Measurements from ENCODE around the gene TBC1D1.

TBC1D1 gene

DNA sequence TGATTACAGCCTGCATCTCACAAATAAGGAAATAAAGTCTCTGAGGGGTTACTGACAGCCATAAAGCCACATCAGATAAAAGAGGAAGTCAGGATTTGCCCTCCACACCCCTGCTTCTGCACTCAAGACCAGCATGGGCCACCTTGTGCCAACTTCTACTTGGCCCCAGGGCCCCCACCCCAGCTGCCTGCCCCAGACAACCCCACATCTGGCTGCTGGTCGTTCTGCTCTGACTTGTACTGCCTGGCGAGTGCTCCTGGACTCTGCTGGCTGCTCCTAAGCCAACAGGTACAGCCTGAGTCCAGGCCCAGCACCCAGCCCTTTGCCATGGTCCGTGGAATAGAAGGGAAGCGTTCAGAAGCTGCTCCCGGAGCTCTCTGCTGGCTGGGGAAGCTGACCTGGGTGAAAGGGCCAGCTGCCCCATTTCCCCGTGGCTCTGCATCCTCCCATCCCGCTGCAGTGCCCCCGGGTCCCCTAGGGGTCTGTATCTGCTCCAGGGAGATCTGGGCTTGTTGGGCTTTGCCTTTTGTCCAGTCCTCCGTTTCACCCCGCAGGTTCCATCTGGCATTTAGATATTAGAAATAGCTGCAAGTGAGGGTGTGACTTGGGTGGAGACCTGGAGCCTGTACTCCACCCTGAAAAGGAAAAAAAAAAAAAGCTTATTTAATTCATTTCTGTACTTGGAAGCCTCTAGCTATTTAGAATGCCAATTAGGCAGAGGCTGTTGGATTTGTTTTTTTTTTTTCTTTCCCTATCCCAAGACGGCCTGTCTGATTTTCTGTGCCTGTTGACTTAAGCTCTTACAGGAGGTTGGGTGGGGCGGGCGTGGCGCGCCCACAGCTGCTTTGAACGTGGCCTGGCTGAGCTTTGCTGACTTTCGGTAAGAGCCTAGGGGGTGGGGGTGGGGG, 264.1 kb downstream of the TBC1D1 start:
- TF ChIP-seq, protein P1, sequence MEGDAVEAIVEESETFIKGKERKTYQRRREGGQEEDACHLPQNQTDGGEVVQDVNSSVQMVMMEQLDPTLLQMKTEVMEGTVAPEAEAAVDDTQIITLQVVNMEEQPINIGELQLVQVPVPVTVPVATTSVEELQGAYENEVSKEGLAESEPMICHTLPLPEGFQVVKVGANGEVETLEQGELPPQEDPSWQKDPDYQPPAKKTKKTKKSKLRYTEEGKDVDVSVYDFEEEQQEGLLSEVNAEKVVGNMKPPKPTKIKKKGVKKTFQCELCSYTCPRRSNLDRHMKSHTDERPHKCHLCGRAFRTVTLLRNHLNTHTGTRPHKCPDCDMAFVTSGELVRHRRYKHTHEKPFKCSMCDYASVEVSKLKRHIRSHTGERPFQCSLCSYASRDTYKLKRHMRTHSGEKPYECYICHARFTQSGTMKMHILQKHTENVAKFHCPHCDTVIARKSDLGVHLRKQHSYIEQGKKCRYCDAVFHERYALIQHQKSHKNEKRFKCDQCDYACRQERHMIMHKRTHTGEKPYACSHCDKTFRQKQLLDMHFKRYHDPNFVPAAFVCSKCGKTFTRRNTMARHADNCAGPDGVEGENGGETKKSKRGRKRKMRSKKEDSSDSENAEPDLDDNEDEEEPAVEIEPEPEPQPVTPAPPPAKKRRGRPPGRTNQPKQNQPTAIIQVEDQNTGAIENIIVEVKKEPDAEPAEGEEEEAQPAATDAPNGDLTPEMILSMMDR (IDR thresholded peaks at IDR 0.05; ENCODE audit: low read length) = no peak
- TF ChIP-seq EZH2phosphoT487 (IDR thresholded peaks at IDR 0.05; ENCODE audit: low read length) (no peak), EZH2 (optimal IDR thresholded peaks at IDR 0.05; ENCODE audit: low read depth, low read length) (no peak)
- Histone ChIP-seq H3K9me3 (replicated peaks; ENCODE audit: insufficient read depth, low read length) (no peaks in the 10 kb centered on the region), H3K4me2 (ENCODE audit: low read depth, low read length) (no peak overlapping the region), H3K4me1 (ENCODE audit: low read length) (no peaks in the 10 kb centered on the region), H3K27me3 (replicated peaks; ENCODE audit: insufficient read depth, low read length) (no peaks in the 10 kb centered on the region), H3K27ac (ENCODE audit: low read length) (no peak overlapping the region), H3F3A (ENCODE audit: insufficient read depth, low read length) (no peaks in the 10 kb centered on the region), H4K20me1 (ENCODE audit: insufficient read depth, low read length) (no peaks in the 10 kb centered on the region), H3K9me2 (replicated peaks; ENCODE audit: insufficient read depth, low read length) (no peaks in the 10 kb centered on the region), H3K79me2 (ENCODE audit: low read length) (no peaks in the 10 kb centered on the region), H3K36me3 (replicated peaks; ENCODE audit: insufficient read depth, low read length) (no peaks in the 10 kb centered on the region), H2AFZ (ENCODE audit: low read length) (no peak overlapping the region), H3K4me3 (ENCODE audit: low read length) (no peak overlapping the region), H3K9ac (ENCODE audit: low read length) (no peak overlapping the region)
- DNase-seq = no peak

DNA sequence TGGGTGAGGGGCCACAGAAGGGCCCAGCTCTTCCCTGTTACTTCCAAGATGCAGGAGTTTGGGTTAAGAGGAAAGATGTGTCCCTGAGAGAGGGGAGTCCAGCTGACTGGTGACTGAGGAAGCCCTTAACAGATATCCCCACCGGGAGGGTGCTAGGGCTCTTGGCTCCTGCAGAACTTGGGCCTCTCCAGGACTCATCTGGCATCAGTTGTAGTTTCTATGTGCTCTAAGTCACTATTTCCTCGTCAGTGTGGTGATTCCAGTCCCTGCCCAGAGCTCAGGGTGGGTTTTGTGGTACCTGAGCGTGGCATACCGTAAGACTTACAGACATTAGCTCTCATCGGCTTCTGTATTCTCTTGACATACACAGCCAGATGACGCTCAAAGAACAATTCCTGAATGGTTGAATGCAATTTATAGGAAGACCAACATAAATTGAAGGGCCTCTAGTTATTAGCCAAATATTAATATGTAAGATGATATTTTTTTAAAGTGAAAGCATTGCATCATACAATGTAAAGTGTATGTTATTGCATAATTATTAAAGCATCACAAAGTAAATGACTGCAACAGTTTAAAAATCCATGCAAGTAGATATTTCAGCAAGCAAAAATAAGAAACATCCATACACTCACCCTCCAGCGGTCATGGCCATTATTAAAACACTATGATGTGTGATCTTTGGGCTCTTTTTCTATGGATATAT, 264.9 kb downstream of the TBC1D1 start:
- H2AFZ ChIP-seq (ENCODE audit: low read length) = no peak overlapping the region
- H3K9ac ChIP-seq (ENCODE audit: low read length) = no peak overlapping the region
- no peaks in the 10 kb centered on the region for H3F3A ChIP-seq (ENCODE audit: insufficient read depth, low read length)
- no peak for DNase-seq
- H3K4me2 ChIP-seq (ENCODE audit: low read depth, low read length) = no peak overlapping the region
- no peaks in the 10 kb centered on the region for H4K20me1 ChIP-seq (ENCODE audit: insufficient read depth, low read length)
- H3K79me2 ChIP-seq (ENCODE audit: low read length) = no peaks in the 10 kb centered on the region
- TF ChIP-seq EZH2 (optimal IDR thresholded peaks at IDR 0.05; ENCODE audit: low read depth, low read length) (no peak), EZH2phosphoT487 (IDR thresholded peaks at IDR 0.05; ENCODE audit: low read length) (no peak)
- TF ChIP-seq, protein P1 (IDR thresholded peaks at IDR 0.05; ENCODE audit: low read length) = no peak
- H3K9me3 ChIP-seq (replicated peaks; ENCODE audit: insufficient read depth, low read length) = no peaks in the 10 kb centered on the region
- H3K4me3 ChIP-seq (ENCODE audit: low read length) = no peak overlapping the region
- no peaks in the 10 kb centered on the region for H3K27me3 ChIP-seq (replicated peaks; ENCODE audit: insufficient read depth, low read length)
- no peaks in the 10 kb centered on the region for H3K4me1 ChIP-seq (ENCODE audit: low read length)
- H3K36me3 ChIP-seq (replicated peaks; ENCODE audit: insufficient read depth, low read length) = no peaks in the 10 kb centered on the region
- no peak overlapping the region for H3K27ac ChIP-seq (ENCODE audit: low read length)
- H3K9me2 ChIP-seq (replicated peaks; ENCODE audit: insufficient read depth, low read length) = no peaks in the 10 kb centered on the region

DNA sequence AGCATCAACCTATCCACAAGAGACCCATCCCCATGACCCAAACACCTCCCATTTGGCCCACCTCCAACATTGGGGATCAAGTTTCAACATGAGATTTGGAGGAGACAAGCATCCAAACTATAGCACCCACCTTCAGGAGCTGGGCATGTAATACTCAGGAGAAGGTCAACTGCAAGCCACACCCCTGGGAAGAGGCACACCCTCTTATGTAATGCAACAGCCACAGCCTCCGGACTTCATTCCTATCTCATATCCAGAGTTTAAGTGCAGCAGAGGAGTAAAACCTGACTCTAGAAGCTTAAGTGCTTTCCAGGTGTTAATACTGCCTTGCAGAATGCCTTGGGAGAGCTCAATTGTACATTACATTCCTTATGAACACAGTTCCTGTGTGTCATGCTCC, 266.7 kb downstream of the TBC1D1 start:
- Histone ChIP-seq H3K79me2 (ENCODE audit: low read length) (no peaks in the 10 kb centered on the region), H3K9ac (ENCODE audit: low read length) (no peak overlapping the region), H2AFZ (ENCODE audit: low read length) (no peak overlapping the region), H3K27ac (ENCODE audit: low read length) (no peak overlapping the region), H3K4me1 (ENCODE audit: low read length) (no peaks in the 10 kb centered on the region), H3K4me3 (ENCODE audit: low read length) (no peak overlapping the region), H3K27me3 (replicated peaks; ENCODE audit: insufficient read depth, low read length) (no peaks in the 10 kb centered on the region), H3F3A (ENCODE audit: insufficient read depth, low read length) (no peaks in the 10 kb centered on the region), H3K4me2 (ENCODE audit: low read depth, low read length) (no peak overlapping the region), H4K20me1 (ENCODE audit: insufficient read depth, low read length) (no peaks in the 10 kb centered on the region), H3K9me3 (replicated peaks; ENCODE audit: insufficient read depth, low read length) (no peaks in the 10 kb centered on the region), H3K36me3 (replicated peaks; ENCODE audit: insufficient read depth, low read length) (no peaks in the 10 kb centered on the region), H3K9me2 (replicated peaks; ENCODE audit: insufficient read depth, low read length) (no peaks in the 10 kb centered on the region)
- TF ChIP-seq, protein P1 (IDR thresholded peaks at IDR 0.05; ENCODE audit: low read length) = no peak
- TF ChIP-seq EZH2phosphoT487 (IDR thresholded peaks at IDR 0.05; ENCODE audit: low read length) = no peak
- no peak for TF ChIP-seq EZH2 (optimal IDR thresholded peaks at IDR 0.05; ENCODE audit: low read depth, low read length)
- no peak for DNase-seq

Measured in MM.1S (cell line).